BLaER1 (cell line): Measurements from ENCODE around the gene TRIM63.

ENCODE experiments used
- H3K27ac ChIP-seq: shearing (Covaris generic); formaldehyde crosslinking; 2 replicates; pipeline ENCODE4 v1.8.1; 2022
- H3K27me3 ChIP-seq: shearing (Covaris generic); formaldehyde crosslinking; 2 replicates; pipeline ENCODE4 v1.8.1; 2022
- H3K36me3 ChIP-seq: shearing (Covaris generic); formaldehyde crosslinking; 2 replicates; pipeline ENCODE4 v1.8.1; 2022
- H3K4me1 ChIP-seq: shearing (Covaris generic); formaldehyde crosslinking; 2 replicates; pipeline ENCODE4 v1.8.1; 2022
- H3K4me2 ChIP-seq: shearing (Covaris generic); formaldehyde crosslinking; 2 replicates; pipeline ENCODE4 v1.8.1; 2022
- H3K4me3 ChIP-seq: shearing (Covaris generic); formaldehyde crosslinking; 2 replicates; pipeline ENCODE4 v1.8.1; 2022
- H3K9ac ChIP-seq: shearing (Covaris generic); formaldehyde crosslinking; 2 replicates; pipeline ENCODE4 v1.8.1; 2022
- H3K9me3 ChIP-seq: shearing (Covaris generic); formaldehyde crosslinking; 2 replicates; pipeline ENCODE4 v1.8.1; 2022
- H4K20me1 ChIP-seq: shearing (Covaris generic); formaldehyde crosslinking; 2 replicates; pipeline ENCODE4 v1.8.1; 2022
- Cebpa-rat ChIP-seq: shearing (Covaris generic); IDR thresholded peaks from 2 replicates; pipeline ENCODE4 v1.8.1; 2022

Gene TRIM63

GRCh38 chr1:26084844-26085243 lies 17.4 kb upstream of the TRIM63 start:
- TF ChIP-seq Cebpa-rat: no peak
- no peaks in the 10 kb centered on the region for H3K36me3 ChIP-seq
- no peak overlapping the region for H3K9ac ChIP-seq
- no peaks in the 10 kb centered on the region for H3K9me3 ChIP-seq
- H3K4me1 ChIP-seq: peaks cover 24% of the 10 kb centered on the region
- H3K4me2 ChIP-seq: no peak overlapping the region
- H3K27me3 ChIP-seq: no peaks in the 10 kb centered on the region
- H3K4me3 ChIP-seq: no peak overlapping the region
- no peak overlapping the region for H3K27ac ChIP-seq
- no peaks in the 10 kb centered on the region for H4K20me1 ChIP-seq

GRCh38 chr1:26084091-26084561 lies 16.7 kb upstream of the TRIM63 start:
- Histone ChIP-seq H3K36me3 (no peaks in the 10 kb centered on the region), H4K20me1 (no peaks in the 10 kb centered on the region), H3K4me3 (no peak overlapping the region), H3K27me3 (no peaks in the 10 kb centered on the region), H3K9me3 (no peaks in the 10 kb centered on the region), H3K4me2 (no peak overlapping the region), H3K27ac (no peak overlapping the region), H3K4me1 (peaks cover 31% of the 10 kb centered on the region), H3K9ac (no peak overlapping the region)
- TF ChIP-seq Cebpa-rat: no peak

DNA sequence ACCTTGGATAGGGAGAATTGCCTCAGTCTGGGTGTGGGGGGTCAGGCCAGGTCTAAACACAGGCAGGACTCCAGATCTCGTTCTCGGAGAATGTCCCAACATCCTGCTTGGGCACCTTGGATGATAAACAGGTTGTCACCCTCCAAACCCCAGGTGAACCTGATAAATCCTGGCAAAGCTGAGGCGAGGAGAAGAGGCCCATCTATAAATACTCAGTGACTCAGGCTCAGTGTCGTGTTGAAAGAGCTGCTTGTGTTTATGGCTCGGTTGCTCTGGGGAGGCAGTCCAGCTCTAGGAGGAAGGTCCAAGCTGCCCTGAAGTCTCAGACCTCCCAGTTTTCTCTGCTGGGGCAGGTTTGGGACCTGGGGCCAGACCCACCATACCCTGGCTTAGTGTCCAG lies 15.8 kb upstream of the TRIM63 start:
- Histone ChIP-seq H3K9me3 (no peaks in the 10 kb centered on the region), H3K4me3 (no peak overlapping the region), H3K27ac (no peak overlapping the region), H3K4me1 (peaks cover 40% of the 10 kb centered on the region), H3K36me3 (no peaks in the 10 kb centered on the region), H3K27me3 (no peaks in the 10 kb centered on the region), H4K20me1 (no peaks in the 10 kb centered on the region), H3K9ac (no peak overlapping the region), H3K4me2 (no peak overlapping the region)
- no peak for TF ChIP-seq Cebpa-rat

GRCh38 chr1:26082020-26082350 lies 14.6 kb upstream of the TRIM63 start:
- no peak overlapping the region for H3K27ac ChIP-seq
- peaks cover 41% of the 10 kb centered on the region for H3K4me1 ChIP-seq
- no peak overlapping the region for H3K4me3 ChIP-seq
- H3K9ac ChIP-seq: no peak overlapping the region
- no peaks in the 10 kb centered on the region for H4K20me1 ChIP-seq
- no peaks in the 10 kb centered on the region for H3K9me3 ChIP-seq
- H3K36me3 ChIP-seq: no peaks in the 10 kb centered on the region
- peak overlapping the region; percentile 80; the same call in 1 of the 2 replicates for H3K4me2 ChIP-seq
- H3K27me3 ChIP-seq: no peaks in the 10 kb centered on the region
- TF ChIP-seq Cebpa-rat: no peak

GRCh38 chr1:26081267-26082019 lies 14.0 kb upstream of the TRIM63 start:
- Histone ChIP-seq H3K4me1 (peaks cover 41% of the 10 kb centered on the region), H4K20me1 (no peaks in the 10 kb centered on the region), H3K36me3 (no peaks in the 10 kb centered on the region), H3K9me3 (no peaks in the 10 kb centered on the region), H3K9ac (no peak overlapping the region), H3K27me3 (no peaks in the 10 kb centered on the region), H3K4me3 (no peak overlapping the region), H3K27ac (peak overlapping the region; percentile 62; the same call in 1 of the 2 replicates), H3K4me2 (peak overlapping the region; percentile 80)
- TF ChIP-seq Cebpa-rat: no peak

DNA sequence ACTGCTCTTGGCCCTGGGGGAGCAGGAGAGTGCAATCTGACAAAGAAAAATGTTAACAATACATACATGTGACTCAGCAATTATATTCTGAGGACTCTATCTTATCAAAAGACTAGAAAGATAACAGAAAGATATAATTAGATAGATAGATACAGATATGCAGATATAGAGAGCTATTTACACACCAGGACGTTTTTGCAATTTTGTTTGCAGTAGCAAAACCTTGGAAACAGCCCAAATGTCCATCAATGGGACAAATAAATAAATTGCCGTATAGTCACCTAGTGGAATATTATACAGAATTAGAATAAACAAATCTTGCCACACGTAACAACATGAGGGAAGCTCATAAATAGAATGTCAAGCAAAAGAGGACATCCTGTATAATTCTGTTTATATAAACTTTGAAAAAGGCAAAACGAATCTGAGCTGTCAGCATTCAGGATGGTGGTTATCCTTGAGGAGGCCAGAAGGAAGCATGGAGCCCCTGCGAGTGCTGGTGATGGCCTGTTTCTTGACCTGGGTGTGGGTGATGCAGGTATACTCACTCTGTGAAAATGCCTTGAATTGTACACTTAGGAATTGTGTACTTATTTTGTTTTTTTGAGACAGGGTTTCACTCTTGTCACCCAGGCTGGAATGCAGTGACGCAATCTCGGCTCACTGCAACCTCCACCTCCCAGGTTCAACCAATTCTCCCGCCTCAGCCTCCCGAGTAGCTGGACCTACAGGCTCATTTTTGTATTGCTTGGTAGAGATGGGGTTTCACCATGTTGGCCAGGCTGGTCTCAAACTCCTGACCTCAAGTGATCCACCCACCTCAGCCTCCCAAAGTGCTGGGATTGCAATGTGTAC lies 12.8 kb upstream of the TRIM63 start:
- peak overlapping the region; percentile 84 for H3K27ac ChIP-seq
- H3K9me3 ChIP-seq: no peaks in the 10 kb centered on the region
- TF ChIP-seq Cebpa-rat: peak; percentile 69; the same call in 1 of the 2 replicates
- peak overlapping the region; percentile 66 for H3K9ac ChIP-seq
- H3K4me3 ChIP-seq: peak overlapping the region; percentile 35; the same call in 1 of the 2 replicates
- no peaks in the 10 kb centered on the region for H3K27me3 ChIP-seq
- H3K4me1 ChIP-seq: peaks cover 51% of the 10 kb centered on the region
- H4K20me1 ChIP-seq: no peaks in the 10 kb centered on the region
- H3K36me3 ChIP-seq: no peaks in the 10 kb centered on the region
- H3K4me2 ChIP-seq: peak overlapping the region; percentile 80

- H3K4me1 ChIP-seq: peaks cover 52% of the 10 kb centered on the region
Observed at GRCh38 chr1:26079178-26079563, 11.7 kb upstream of the TRIM63 start.

DNA sequence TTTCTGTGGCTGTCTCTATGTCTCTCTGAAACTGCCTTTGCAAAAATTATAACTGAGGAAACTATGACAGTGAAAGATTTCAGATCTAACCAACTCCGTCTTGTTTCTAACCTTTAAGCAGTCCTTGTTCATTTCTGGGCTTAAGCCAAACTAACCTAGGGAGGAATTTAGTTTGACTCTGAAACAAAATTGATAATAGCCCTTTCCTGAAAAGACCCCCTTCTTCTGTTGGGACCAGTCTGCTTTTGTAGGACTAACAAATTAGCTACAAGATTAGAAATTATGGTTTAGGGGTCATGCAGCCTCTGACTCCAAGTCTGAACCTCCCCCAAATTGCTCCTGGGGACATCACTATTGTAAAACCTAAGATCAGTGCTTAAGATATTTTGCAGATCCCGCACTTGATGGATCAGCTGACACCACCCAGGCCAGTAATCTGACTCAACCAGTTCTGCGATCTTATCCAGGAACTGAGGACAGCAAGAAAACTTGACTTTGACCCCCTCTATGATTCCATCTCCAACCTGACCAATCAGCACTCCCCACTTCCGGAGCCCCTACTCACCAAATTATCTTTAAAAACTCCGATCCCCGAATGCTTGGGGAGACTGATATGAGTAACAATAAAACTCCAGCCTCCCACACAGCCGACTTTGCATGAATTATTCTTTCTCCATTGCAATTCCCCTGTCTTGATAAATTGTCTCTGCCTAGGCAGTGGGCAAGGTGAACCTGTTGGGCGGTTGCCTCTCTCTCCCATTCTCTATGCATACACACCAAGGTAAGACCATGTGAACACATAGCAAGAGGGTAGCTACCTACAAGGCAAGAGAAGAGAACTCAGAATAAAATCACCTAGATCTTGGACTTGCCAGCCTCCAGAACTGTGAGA lies 11.1 kb upstream of the TRIM63 start:
- no peaks in the 10 kb centered on the region for H3K9me3 ChIP-seq
- no peak overlapping the region for H3K4me3 ChIP-seq
- H4K20me1 ChIP-seq: no peaks in the 10 kb centered on the region
- H3K36me3 ChIP-seq: no peaks in the 10 kb centered on the region
- peak overlapping the region; percentile 80 for H3K4me2 ChIP-seq
- no peak for TF ChIP-seq Cebpa-rat
- H3K9ac ChIP-seq: peak overlapping the region; percentile 66
- H3K4me1 ChIP-seq: peaks cover 52% of the 10 kb centered on the region
- H3K27me3 ChIP-seq: no peaks in the 10 kb centered on the region
- H3K27ac ChIP-seq: peak overlapping the region; percentile 84

More at GRCh38 chr1:26079178-26079563, 11.7 kb upstream of the TRIM63 start:
- Histone ChIP-seq H3K9me3 (no peaks in the 10 kb centered on the region), H3K36me3 (no peaks in the 10 kb centered on the region), H4K20me1 (no peaks in the 10 kb centered on the region), H3K9ac (peak overlapping the region; percentile 66), H3K27ac (peak overlapping the region; percentile 84), H3K27me3 (no peaks in the 10 kb centered on the region), H3K4me2 (peak overlapping the region; percentile 80), H3K4me3 (peak overlapping the region; percentile 35; the same call in 1 of the 2 replicates)
- TF ChIP-seq Cebpa-rat: no peak

GRCh38 chr1:26077524-26077923 lies 10.1 kb upstream of the TRIM63 start:
- Histone ChIP-seq H3K4me1 (peaks cover 52% of the 10 kb centered on the region), H3K9me3 (no peaks in the 10 kb centered on the region), H3K27ac (no peak overlapping the region), H3K4me2 (no peak overlapping the region), H3K9ac (no peak overlapping the region), H4K20me1 (no peaks in the 10 kb centered on the region), H3K4me3 (no peak overlapping the region), H3K36me3 (no peaks in the 10 kb centered on the region), H3K27me3 (no peaks in the 10 kb centered on the region)
- TF ChIP-seq Cebpa-rat: no peak
